ENCODE measurements around the gene SERPINB6.
A peak's percentile ranks its signal among the peaks of the same experiment; 100 is the strongest.
"Not testable (repeated sequence)": the region's sequence is repeated elsewhere in the genome, so short reads cannot be mapped to it uniquely, and the experiment has no call there.

Gene SERPINB6

GRCh38 chr6:2951728-2952127 lies 19.6 kb downstream of the SERPINB6 start:
- TF ChIP-seq GATA1 (IDR thresholded peaks at IDR 0.05; ENCODE audit: low read depth, low read length) (no peak), POLR2A (IDR thresholded peaks at IDR 0.05; ENCODE audit: low read length) (no peak)

GRCh38 chr6:2950713-2951112 lies 20.7 kb downstream of the SERPINB6 start:
- no peak for TF ChIP-seq GATA1 (IDR thresholded peaks at IDR 0.05; ENCODE audit: low read depth, low read length)
- TF ChIP-seq POLR2A (IDR thresholded peaks at IDR 0.05; ENCODE audit: low read length): no peak
- no peak for DNase-seq

More at GRCh38 chr6:2951728-2952127, 19.6 kb downstream of the SERPINB6 start:
- no peak for DNase-seq

DNA sequence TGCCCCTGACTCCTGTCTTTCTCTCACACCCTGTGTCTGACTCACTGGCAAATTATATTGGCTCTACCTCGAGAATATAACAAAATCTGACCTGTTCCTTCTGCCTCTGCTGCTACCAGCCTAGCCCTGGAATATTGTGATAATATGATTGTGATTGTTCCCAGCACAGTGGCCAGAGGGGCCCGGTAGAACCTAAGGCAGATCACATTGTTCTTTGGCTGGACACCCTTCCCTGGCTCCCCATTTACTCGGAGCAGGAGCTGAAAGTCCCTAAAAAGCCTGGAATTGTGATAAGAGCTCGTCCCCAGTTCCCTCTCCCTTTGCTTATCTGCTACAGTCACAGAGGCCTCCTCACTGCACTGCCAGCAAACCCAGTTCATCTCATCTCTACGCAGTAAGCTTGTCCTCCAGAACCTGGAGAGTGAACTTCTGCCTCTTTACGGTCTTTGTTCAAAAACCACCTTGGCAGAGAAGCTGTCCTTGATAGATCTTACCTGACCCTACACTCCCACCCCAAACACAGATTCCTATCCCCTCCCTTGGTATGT lies 21.8 kb downstream of the SERPINB6 start:
- TF ChIP-seq POLR2A (IDR thresholded peaks at IDR 0.05; ENCODE audit: low read length) (no peak), GATA1 (IDR thresholded peaks at IDR 0.05; ENCODE audit: low read depth, low read length) (no peak)
- no peak for DNase-seq

- DNase-seq: no peak
- no peak for TF ChIP-seq POLR2A (IDR thresholded peaks at IDR 0.05; ENCODE audit: low read length)
- no peak for TF ChIP-seq GATA1 (IDR thresholded peaks at IDR 0.05; ENCODE audit: low read depth, low read length)
Observed at GRCh38 chr6:2949121-2949520, 22.2 kb downstream of the SERPINB6 start.

DNA sequence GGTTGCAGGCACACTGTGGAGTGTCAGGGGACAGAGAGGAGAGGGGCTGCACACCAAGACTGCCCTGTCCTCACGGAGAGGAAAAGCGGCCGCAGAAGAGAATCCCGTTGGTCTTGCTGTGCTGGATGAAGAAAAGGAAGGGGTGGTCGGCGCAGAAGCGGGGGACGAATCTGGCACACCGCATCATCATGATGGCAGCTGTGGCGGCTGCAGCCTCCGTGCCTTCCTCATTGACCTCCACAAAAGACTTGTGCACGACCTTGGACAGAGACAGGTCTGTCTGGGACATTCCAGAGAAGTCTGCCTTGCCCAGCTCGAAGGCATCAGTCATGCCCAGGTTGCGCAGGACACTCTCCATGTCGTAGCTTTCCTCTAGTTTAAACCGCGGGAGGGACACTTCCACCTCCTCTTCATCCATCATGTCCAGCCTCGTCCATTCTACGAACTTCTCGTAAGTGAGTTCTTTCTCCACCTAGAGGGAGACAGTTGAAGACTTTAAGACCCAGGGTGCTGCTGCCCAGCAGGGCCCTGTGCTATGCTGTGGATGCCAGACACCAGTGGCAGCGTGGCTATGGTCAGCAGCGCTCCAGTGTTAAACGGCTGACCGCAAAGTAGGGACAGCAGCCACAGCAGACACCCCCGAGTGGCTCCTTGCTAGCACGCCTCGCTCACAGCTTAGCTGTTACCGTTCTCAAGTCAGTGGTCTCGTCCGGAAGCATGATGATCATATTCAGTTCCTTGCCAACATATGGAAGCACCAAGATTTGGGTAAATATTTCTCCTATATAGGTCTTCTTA lies 22.9 kb downstream of the SERPINB6 start:
- TF ChIP-seq POLR2A (IDR thresholded peaks at IDR 0.05; ENCODE audit: low read length): no peak

DNA sequence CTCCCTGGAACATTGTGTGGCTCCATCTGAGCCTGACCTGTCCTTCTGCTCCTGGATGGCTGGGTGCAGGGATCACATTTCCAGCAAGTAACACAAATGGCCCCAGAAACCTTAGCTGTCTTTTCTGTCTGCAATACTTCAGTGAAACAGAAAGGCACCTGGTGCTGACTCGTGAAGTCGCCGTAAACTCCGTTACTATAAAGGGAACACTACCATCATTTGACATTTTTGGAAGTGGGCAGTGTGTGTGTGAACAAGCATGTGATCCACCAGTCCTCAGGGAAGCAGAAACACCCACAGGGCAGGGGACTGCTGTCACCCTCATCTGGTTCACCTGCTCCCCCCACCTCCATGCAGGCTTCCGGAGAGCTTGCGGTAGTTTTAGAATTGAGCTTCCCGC lies 23.9 kb downstream of the SERPINB6 start:
- no peak for DNase-seq
- no peak for TF ChIP-seq GATA1 (IDR thresholded peaks at IDR 0.05; ENCODE audit: low read depth, low read length)
- no peak for TF ChIP-seq POLR2A (IDR thresholded peaks at IDR 0.05; ENCODE audit: low read length)

More for the DNA sequence above, 22.9 kb downstream of the SERPINB6 start:
- no peak for DNase-seq

DNA sequence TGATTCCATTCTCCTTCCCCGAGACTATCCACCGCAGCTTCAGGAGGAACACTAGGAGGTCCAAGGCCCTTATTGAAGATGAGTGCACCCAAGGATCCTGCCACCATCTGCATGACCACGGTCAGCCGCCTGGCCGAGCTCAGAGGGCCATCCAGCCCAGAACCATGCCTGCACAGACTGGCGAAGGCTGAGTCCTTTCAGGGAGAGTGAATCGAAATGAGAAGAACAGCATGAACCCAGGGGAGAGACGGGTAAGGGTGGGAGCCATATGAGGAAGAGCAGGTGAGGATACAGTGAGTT lies 26.3 kb downstream of the SERPINB6 start:
- TF ChIP-seq GATA1 (IDR thresholded peaks at IDR 0.05; ENCODE audit: low read depth, low read length): no peak
- TF ChIP-seq POLR2A (IDR thresholded peaks at IDR 0.05; ENCODE audit: low read length): no peak
- no peak for DNase-seq

- DNase-seq: peak in 1 of 2 experiments; percentile 9
- no peak for TF ChIP-seq GATA1 (IDR thresholded peaks at IDR 0.05; ENCODE audit: low read depth, low read length)
- no peak for TF ChIP-seq POLR2A (IDR thresholded peaks at IDR 0.05; ENCODE audit: low read length)
Observed at GRCh38 chr6:2944405-2945152, 26.8 kb downstream of the SERPINB6 start.

DNA sequence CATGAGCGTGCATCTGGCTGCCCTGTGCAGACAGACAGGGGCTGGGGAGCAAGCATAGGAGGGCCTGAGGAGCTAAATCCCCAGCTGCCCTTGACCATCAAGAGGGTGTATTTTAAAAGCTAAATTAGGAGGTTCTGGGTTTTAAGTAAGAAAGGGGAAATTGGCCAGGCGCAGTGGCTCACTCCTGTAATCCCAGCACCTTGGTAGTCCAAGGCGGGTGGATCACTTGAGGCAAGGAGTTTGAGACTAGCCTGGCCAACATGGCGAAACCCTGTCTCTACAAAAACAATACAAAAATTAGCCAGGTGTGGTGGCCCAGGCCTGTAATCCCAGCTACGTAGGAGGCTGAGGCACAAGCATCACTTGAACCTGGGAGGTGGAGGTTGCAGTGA lies 27.8 kb downstream of the SERPINB6 start:
- no peak for DNase-seq
- no peak for TF ChIP-seq POLR2A (IDR thresholded peaks at IDR 0.05; ENCODE audit: low read length)
- no peak for TF ChIP-seq GATA1 (IDR thresholded peaks at IDR 0.05; ENCODE audit: low read depth, low read length)

DNA sequence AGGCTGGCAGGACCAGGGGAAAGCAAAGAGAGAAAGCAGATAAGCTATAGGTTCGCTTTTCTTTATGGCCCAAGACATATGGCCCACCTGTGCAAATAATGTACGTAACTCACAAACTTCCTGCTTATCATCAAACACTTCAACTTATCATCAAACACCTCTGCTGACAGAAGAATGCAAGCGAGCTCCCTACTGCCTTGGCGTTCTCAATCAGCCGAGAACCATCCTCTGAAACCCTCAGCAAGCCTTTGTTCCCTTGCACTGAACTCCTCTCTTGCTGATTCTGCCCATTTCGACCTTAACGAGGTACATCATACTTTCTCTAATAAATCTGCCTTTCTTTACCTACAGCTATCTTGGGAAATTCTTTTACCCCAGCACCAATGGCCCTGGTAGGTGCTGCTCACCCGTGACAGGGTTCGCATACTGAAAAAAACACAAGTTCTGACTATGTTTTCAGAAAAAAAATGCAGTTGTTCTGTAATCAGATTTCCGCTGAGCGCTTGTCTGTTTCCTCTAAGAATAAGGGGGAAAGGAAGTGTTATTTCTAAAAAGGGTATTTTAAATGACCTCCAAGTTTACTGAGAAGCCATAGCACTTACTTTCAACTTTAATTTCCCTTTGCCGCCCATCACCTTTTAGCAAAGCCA lies 28.3 kb downstream of the SERPINB6 start:
- TF ChIP-seq POLR2A (IDR thresholded peaks at IDR 0.05; ENCODE audit: low read length) (no peak), GATA1 (IDR thresholded peaks at IDR 0.05; ENCODE audit: low read depth, low read length) (no peak)
- no peak for DNase-seq

- not testable (repeated sequence) for DNase-seq
Observed at GRCh38 chr6:2942116-2942515, 29.3 kb downstream of the SERPINB6 start.

DNA sequence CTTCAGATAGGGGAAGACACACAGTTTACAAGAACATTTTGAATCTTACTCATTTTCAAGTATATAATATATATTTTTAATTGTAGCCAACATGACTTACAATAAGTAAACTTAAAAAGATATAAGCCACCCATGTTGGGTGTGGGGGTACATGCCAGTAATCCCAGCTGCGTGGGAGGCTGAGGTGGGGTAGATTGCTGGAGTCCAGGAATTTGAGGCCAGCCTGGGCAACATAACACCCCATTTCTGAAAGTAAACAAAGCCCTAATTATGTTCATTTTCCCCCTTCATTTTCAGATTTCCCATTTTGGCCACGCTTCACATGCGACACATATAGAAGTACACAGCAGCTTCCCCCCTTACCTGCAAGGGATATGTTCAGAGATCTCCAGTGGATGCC lies 30.5 kb downstream of the SERPINB6 start:
- DNase-seq: no peak
- TF ChIP-seq POLR2A (IDR thresholded peaks at IDR 0.05; ENCODE audit: low read length) (no peak), GATA1 (IDR thresholded peaks at IDR 0.05; ENCODE audit: low read depth, low read length) (no peak)

- TF ChIP-seq POLR2A (IDR thresholded peaks at IDR 0.05; ENCODE audit: low read length) (peak; percentile 40), GATA1 (IDR thresholded peaks at IDR 0.05; ENCODE audit: low read depth, low read length) (no peak)
- DNase-seq: no peak
Observed at GRCh38 chr6:2940010-2940850, 31.1 kb downstream of the SERPINB6 start.

All from erythroblast (primary cell).